Ovary (tissue), 3 donors: ENCODE data around the gene DDX56.

Source experiments
- CTCF ChIP-seq, 3 donors: fragments of 450-650 bp in 2 of 3; fragments of 200-600 bp in 1 of 3; IDR thresholded peaks; one replicate each; pipeline versions ENCODE4 v1.5.1 to v1.8.0; 2016 to 2022; ENCODE audit warnings: antibody characterized with exemption in 3 of 3, mild to moderate bottlenecking in 1 of 3
- EP300 ChIP-seq: sonication (generic); formaldehyde crosslinking; IDR thresholded peaks from one replicate; pipeline ENCODE4 v1.6.1; 2017; ENCODE audit warnings: antibody characterized with exemption
- donor health status: DM: no; HTN: no; CAD: no.

DNA sequence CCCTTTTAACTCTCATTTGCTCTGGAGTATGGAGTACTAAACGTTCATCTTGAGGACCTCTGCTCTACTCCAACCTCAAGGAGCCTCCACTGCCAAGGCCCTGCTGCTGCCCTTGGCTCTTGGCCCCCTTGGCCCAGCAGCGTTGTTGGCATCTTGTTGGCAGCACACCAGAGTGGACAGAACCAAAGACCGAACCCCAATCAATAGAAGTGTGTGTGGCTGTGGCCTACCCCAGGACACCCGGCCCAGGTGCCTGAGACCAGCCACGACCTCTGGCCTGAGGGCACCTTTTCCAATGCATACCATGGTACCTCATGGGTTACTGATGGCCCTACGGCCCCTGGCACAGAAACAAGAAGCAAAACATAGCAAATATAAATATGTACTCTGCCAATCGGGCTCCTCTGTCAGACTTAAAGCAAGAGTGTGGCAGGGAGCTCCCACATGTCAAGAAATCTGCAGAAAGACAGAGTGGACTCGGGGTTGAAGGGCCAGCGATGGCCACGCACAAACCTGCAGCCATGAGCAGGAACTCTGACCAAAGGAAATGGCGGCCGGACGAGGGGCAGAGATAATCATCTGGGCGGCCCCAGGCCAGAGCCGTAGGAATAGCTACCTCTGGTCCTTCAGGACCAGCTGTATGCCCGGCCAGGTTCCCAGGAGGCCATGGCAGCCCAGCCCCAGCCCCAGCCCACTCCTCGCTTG is 35.5 kb downstream of the DDX56 start:
- no peak for TF ChIP-seq CTCF (IDR thresholded peaks at IDR 0.05)
- no peak for TF ChIP-seq EP300
